Endothelial cell (in vitro differentiated cells): ENCODE data around the gene PRM2. TPM values are rescaled to one million over a fixed set of nuclear protein-coding genes. Genes with fewer than 3 reads are reported as not detected.
A peak's percentile ranks its signal among the peaks of the same experiment; 100 is the strongest.

Source experiments
- DNase-seq: peaks from one replicate; pipeline ENCODE4 v3.0.0; 2021; ENCODE audit warnings: low spot score
- H3K27ac Mint-ChIP-seq: one replicate; pipeline ENCODE4 v1.8.0; 2021; ENCODE audit warnings: mixed read lengths, inconsistent platforms; ENCODE audit not compliant: unreplicated experiment
- H3K27me3 Mint-ChIP-seq: one replicate; pipeline ENCODE4 v1.8.0; 2021; ENCODE audit warnings: mild to moderate bottlenecking, moderate library complexity, mixed read lengths, inconsistent platforms; ENCODE audit not compliant: unreplicated experiment
- H3K36me3 Mint-ChIP-seq: one replicate; pipeline ENCODE4 v1.8.0; 2021; ENCODE audit warnings: mild to moderate bottlenecking, low read depth, mixed read lengths, inconsistent platforms; ENCODE audit not compliant: unreplicated experiment
- H3K4me1 Mint-ChIP-seq: one replicate; pipeline ENCODE4 v1.8.0; 2021; ENCODE audit warnings: mild to moderate bottlenecking, mixed read lengths, inconsistent platforms; ENCODE audit not compliant: unreplicated experiment
- H3K4me3 Mint-ChIP-seq: one replicate; pipeline ENCODE4 v1.8.0; 2021; ENCODE audit warnings: mild to moderate bottlenecking, mixed read lengths, inconsistent platforms; ENCODE audit not compliant: unreplicated experiment
- H3K9me3 Mint-ChIP-seq: one replicate; pipeline ENCODE4 v1.8.0; 2021; ENCODE audit warnings: mixed read lengths, inconsistent platforms; ENCODE audit not compliant: unreplicated experiment
- CTCF ChIP-seq: fragments of 200-600 bp; sonication (generic); IDR thresholded peaks from one replicate; pipeline ENCODE4 v1.5.0; 2021; ENCODE audit warnings: antibody characterized with exemption; ENCODE audit not compliant: unreplicated experiment
- long read RNA-seq: library from polyadenylated mRNA; unstranded; transcript quantifications from one replicate; pipeline ENCODE4 v2.0.0, GENCODE V29; 2020; ENCODE audit not compliant: unreplicated experiment
- total RNA-seq: library from RNA; stranded (reverse); fragmentation: NEBNext Ultra II Directional; extraction: Animal tissue kit (Norgen Biotek cat#: 25700); gene quantifications from one replicate; pipeline ENCODE4 v1.2.1, GENCODE V29; 2021; ENCODE audit not compliant: unreplicated experiment

Gene PRM2
- not detected for total RNA-seq
- long read RNA-seq, result 0 reads

GRCh38 chr16:11276143-11276895 is at the start of gene PRM2:
TSS of gene PRM2 (minus strand) at chr16:11276480. CDS start at chr16:11276370, 110 bp downstream.
- Mint-ChIP-seq H3K9me3 (no peaks in the 10 kb centered on the region), H3K27ac (no peak within 1 kb of the TSS), H3K4me1 (no peaks in the 10 kb centered on the region), H3K4me3 (no peak within 1 kb of the TSS), H3K27me3 (peaks cover 4% of the 10 kb centered on the region), H3K36me3 (no peaks in the 10 kb centered on the region)
- TF ChIP-seq CTCF, result no peak
- DNase-seq, result no peak

- H3K27ac Mint-ChIP-seq, result no peak overlapping the region
- no peak for DNase-seq
- no peaks in the 10 kb centered on the region for H3K9me3 Mint-ChIP-seq
- no peaks in the 10 kb centered on the region for H3K36me3 Mint-ChIP-seq
- peaks cover 4% of the 10 kb centered on the region for H3K27me3 Mint-ChIP-seq
- H3K4me1 Mint-ChIP-seq, result peaks cover 17% of the 10 kb centered on the region
- TF ChIP-seq CTCF, result no peak
- no peak overlapping the region for H3K4me3 Mint-ChIP-seq
Measured at GRCh38 chr16:11325404-11326083, 49.3 kb upstream of the PRM2 start.

GRCh38 chr16:11323551-11324336 is 47.5 kb upstream of the PRM2 start:
- no peak for DNase-seq
- no peak for TF ChIP-seq CTCF
- no peaks in the 10 kb centered on the region for H3K36me3 Mint-ChIP-seq
- H3K9me3 Mint-ChIP-seq, result no peaks in the 10 kb centered on the region
- H3K4me3 Mint-ChIP-seq, result no peak overlapping the region
- H3K27ac Mint-ChIP-seq, result peak overlapping the region; percentile 36
- H3K27me3 Mint-ChIP-seq, result peaks cover 6% of the 10 kb centered on the region
- peaks cover 11% of the 10 kb centered on the region for H3K4me1 Mint-ChIP-seq

GRCh38 chr16:11322823-11323222 is 46.5 kb upstream of the PRM2 start:
- Mint-ChIP-seq H3K4me3 (no peak overlapping the region), H3K27ac (no peak overlapping the region), H3K4me1 (peaks cover 5% of the 10 kb centered on the region), H3K36me3 (no peaks in the 10 kb centered on the region), H3K9me3 (no peaks in the 10 kb centered on the region), H3K27me3 (peaks cover 6% of the 10 kb centered on the region)
- no peak for TF ChIP-seq CTCF
- no peak for DNase-seq
